Left lobe of liver (tissue), 2 donors: Measurements from ENCODE around the gene GNG7. TPM values are rescaled to one million over a fixed set of nuclear protein-coding genes. Genes with fewer than 3 reads are reported as not detected.
"Not testable (repeated sequence)": the region's sequence is repeated elsewhere in the genome, so short reads cannot be mapped to it uniquely, and the experiment has no call there.

ENCODE experiments used
- ATAC-seq: fragments of 200-7000 bp; cut with Tn5 transposase; one replicate; pipeline ENCODE4 v1.9.1; 2020; ENCODE audit warnings: mild to moderate bottlenecking, moderate library complexity
- DNase-seq: peaks from one replicate; pipeline ENCODE4 v3.0.0-alpha.2; 2020; ENCODE audit warnings: low spot score
- total RNA-seq: library from RNA; stranded (reverse); gene quantifications from one replicate; pipeline ENCODE4 v1.2.1, GENCODE V29; 2021
- donor health status: DM: no; HTN: no; CAD: no; lungs with moderate emphysema.
- donor health status: DM: no; HTN: yes; CAD: no.

GNG7 gene
- total RNA-seq, 1 donor from 2014 or later, result 4.0 TPM

GRCh38 chr19:2579678-2580280 is 122.7 kb downstream of the GNG7 start:
- DNase-seq, result no peak
- no peak for ATAC-seq

DNA sequence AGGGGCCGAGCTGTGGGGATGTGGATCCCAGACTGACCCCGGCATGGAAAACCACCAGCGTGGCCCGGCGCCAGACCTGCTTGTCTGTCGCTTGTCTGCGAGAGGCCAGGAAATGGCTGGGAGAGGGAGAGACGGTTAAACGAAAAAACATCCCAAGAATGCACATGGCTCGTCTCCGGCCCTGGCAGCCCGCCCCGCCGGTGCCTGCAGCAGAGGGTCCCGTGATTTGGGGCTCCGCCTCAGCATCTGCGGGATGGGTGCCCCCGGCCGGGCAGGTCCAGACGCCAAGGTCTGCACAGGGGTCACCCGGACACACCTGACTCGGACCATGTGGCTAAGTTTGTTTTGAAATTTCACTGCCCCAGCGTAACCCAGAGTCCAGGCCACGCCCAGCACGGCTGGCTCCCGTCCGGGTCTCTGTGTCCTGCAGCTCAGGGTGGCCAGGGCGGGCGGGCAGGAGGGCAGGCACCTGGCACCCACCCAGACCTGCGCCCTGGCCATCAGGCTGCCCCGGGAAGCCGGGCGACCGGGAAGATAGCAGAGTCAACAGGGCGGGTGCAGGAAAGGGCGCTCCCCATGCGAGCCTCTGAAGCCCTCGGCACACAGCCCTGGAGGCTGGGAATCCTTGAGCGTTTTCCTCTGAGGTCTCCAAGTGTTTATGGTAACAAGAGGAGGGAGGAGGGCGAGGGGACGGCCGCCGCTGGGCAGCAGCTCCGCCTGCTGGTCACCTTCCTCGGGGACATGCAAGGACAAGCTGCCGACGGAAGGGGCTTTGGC is 123.4 kb downstream of the GNG7 start:
- ATAC-seq (peak; percentile 71), DNase-seq (peak; percentile 99)

- ATAC-seq, result peak; percentile 21
- no peak for DNase-seq
These were observed 124.1 kb downstream of the GNG7 start for GRCh38 chr19:2578391-2578890.

DNA sequence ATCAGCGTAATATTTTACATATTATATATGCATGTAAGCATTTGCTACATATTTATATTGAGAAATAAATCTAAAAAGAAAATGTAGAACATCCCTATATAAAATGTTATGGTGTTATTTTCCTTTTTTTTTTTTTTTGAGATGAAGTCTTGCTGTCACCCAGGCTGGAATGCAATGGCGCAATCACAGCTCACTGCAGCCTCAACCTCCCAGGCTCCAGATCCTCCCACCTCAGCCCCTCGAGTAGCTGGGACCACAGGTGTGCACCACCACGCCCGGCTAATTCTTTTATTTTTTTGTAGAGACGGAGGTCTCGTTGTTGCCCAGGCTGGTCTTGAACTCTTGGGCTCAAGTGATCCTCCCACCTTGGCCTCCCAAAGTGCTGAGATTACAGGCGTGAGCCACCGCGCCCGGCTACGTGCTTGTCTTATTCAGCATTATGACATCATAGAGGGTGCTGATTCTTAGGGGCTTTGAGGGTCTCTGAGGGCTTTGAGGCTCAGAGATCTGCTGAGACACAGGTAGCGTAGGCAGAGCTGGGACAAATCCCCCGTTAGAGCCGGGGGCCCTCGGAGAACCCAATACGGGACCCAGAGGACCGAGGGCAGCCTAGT is 124.7 kb downstream of the GNG7 start:
- no peak for ATAC-seq
- no peak for DNase-seq

DNA sequence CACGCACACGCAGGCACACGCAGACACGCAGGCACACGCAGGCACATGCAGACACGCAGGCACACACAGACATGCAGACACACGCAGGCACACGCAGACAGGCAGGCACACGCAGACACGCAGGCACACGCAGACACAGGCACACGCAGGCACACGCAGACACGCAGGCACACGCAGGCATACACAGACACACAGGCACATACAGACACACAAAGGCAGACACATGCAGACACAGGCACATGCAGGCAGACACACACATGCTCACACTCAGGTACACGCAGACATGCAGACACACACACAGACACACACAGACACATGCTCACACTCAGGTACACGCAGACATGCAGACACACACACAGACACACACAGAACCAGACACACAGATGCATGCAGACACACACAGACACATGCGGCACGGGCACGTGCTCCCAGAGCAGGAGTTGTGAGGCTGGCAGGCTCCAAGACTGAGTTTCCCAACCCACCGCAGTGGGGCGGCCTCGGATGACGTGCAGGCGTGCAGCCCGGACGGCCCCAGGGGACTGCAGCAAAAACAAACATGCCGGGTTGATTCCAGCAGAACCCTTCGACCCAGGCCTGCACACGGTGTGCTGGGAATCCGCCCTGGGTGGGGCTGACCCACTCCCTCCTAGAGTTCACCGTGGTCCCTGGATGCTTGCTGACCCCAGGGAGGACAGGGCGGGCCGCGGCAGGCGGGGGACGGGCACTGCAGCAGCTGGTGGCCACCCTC is 126.6 kb downstream of the GNG7 start:
- ATAC-seq (peak; percentile 54), DNase-seq (peak; percentile 97)

DNA sequence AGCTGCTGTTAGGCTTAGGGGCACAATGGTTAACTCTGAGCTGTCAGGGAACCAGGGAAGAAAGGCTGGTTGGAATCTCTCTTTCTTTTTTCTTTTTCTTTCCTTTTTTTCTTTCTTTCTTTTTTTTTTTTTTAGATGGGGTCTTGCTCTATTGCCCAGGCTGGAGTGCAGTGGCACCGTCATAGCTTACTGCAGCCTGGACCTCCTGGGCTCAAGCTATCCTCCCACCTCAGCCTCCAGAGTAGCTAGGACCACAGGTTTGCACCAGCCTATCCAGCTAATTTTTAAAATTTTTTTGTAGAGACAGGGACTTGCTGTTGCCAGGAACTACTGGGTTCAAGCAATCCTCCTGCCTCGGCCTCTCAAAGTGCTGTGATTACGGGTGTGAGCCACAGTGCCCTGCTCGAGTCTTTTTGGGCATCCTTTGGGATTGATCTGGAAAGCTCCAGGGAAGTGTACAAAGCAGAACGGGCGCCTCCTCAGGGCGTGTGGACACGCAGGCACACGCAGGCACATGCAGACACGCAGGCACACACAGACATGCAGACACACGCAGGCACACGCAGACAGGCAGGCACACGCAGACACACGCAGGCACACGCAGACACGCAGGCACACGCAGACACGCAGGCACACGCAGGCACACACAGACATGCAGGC is 127.4 kb downstream of the GNG7 start:
- DNase-seq, result no peak

DNA sequence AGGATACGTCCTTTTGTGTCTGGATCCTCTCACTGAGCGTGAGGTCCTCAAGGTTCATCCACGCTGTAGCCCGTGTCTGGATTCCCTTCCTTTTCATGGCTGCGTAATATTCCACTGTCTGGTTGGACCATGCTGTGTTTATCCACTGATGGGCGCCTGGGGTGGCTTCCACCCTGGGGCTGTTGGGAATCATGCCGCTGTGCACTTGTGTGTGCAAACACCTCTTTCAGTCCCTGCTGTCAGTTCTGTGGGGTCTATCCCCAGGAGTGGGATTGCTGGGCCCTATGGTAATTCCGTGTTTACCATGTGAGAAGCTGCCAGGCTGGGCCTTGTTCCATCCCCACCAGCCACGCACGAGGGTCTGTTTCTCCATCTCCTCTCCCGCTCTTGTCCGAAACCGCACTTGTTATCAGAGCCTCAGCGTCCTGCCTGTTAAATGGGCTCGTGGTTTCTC is 128.0 kb downstream of the GNG7 start:
- DNase-seq (no peak), ATAC-seq (no peak)

More for the DNA sequence above, 127.4 kb downstream of the GNG7 start:
- no peak for ATAC-seq

- ATAC-seq (no peak), DNase-seq (no peak)
These were observed 128.6 kb downstream of the GNG7 start for GRCh38 chr19:2573916-2574315.

GRCh38 chr19:2572152-2572551 is 130.3 kb downstream of the GNG7 start:
- DNase-seq, ATAC-seq: not testable (repeated sequence)

DNA sequence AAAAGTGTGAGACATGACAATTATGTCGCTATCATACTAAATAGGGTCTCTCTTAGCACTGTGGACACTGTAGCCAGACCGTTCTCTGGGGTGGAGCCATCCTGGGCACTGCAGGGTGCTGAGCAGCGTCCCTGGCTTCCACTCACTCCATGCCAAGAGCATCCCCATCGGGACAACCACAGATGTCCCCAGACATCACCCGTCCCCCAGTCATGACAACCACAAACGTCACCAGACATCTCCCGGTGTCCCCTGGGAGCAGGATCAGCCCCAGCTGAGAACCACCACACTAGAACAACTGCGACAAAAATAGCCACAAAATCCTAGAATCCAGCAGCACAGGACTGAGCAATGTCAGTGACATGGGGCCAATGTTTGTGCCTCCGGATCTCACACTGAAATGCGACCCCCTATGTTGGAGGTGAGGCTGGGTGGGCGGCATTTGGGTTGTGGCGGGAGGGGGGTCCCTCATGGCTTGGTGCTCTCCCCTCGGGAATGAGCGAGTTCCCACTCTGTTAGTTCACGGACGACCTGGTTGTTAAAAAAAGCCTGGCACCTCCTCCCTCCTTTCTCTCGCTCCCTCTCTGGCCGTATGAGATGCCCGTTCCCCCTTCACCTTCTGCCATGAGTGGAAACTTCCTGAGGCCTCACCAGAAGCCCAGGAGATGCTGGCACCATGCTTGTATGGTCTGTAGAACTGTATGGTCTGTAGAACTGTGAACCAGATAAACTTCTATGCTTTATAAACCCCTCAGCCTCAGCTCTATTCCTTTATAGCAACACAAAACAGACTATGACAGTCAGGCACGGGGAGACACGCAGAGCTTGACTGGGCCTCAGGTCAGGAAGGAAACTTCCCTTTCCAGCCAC is 132.7 kb downstream of the GNG7 start:
- ATAC-seq (no peak), DNase-seq (no peak)

- no peak for DNase-seq
- no peak for ATAC-seq
These were observed 134.5 kb downstream of the GNG7 start for GRCh38 chr19:2567996-2568395.

- ATAC-seq (peak; percentile 62), DNase-seq (no peak)
These were observed 134.9 kb downstream of the GNG7 start for GRCh38 chr19:2567580-2567979.

DNA sequence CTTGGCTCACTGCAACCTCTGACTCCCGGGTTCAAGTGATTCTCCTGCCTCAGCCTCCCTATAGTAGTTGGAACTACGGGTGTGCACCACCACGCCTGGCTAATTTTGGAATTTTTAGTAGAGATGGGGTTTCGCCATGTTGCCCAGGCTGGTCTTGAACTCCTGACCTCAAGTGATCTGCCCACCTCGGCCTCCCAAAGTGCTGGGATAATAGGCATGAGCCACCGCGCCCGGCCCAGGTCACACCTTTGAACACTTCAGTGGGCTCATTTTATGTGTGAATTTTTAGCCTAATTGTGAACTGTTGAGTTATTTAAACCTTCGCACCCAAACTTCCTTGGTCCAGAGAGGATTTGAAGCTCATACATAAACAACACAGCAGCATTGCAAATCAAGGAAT is 138.9 kb downstream of the GNG7 start:
- not testable (repeated sequence) for DNase-seq, ATAC-seq

DNA sequence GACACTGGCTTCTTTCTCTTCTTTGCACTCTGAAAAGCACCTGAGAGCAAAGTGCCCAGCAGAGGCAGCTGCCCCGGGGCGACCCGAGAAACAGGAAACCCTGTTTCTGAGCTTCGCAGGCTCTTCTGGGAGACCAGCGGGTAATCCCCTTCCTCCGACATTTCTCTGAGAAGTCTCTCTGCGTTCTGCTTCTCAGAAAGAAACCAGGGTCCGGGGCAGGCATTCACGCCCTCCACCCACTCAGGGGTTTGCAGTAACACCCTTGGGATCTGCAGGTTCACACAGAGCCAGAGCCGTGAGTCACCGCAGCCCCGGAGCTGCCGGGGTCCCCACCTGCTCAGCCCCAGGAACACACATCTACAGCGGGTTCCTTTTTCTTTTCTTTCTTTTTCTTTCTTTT is 140.6 kb downstream of the GNG7 start:
- DNase-seq (no peak), ATAC-seq (no peak)

DNA sequence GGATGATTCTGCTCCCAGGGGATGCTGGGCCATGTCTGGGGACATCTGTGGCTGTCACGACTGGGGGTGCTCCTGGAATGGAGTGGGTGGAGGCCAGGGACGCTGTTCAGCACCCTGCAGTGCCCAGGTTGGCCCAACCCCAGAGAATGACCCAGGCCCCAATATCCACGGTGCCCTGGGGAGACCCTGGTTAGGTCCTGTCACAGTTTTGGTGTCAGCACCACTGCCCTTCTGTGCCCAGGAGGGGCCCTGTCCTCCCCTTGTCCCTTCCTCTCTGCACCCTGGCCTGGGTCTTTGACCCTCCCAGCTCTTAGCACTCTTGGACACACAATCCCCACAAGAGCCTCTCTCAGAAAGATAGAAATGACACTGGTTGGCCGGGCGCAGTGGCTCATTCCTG is 141.3 kb downstream of the GNG7 start:
- no peak for DNase-seq
- ATAC-seq, result no peak

DNA sequence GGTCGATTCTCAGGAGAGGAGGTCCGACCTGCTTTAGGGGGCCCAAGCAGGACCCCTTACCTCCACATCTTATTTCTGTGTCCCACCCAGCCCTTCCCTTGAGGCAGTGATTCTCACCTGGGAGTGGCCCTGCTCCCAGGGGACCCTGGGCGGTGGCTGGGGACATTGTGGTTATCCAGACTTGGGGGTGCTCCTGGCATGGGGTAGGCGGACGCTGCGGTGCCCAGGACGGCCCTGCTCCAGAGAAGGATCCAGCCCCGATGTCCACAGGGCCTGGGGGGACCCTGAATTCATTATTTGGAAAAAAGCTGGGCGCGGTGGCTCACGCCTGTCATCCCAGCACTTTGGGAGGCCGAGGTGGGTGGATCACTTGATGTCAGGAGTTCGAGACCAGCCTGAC is 142.1 kb downstream of the GNG7 start:
- no peak for DNase-seq
- no peak for ATAC-seq

GRCh38 chr19:2558543-2558942 is 144.0 kb downstream of the GNG7 start:
- no peak for DNase-seq
- ATAC-seq, result no peak

- not testable (repeated sequence) for ATAC-seq, DNase-seq
These were observed 144.4 kb downstream of the GNG7 start for GRCh38 chr19:2558131-2558530.

- no peak for ATAC-seq
- DNase-seq, result no peak
These were observed 145.4 kb downstream of the GNG7 start for GRCh38 chr19:2557093-2557440.
